HCT116 (cell line): ENCODE data around the gene OSBP2. TPM values are rescaled to one million over a fixed set of nuclear protein-coding genes. Genes with fewer than 3 reads are reported as not detected.

Experiments
- ATAC-seq: fragments of 200-7000 bp; cut with Tn5 transposase; 2 replicates; pipeline ENCODE4 v1.9.1; 2020; ENCODE audit warnings: mild to moderate bottlenecking, moderate library complexity
- BruUV-seq: library from RNA; stranded (reverse); fragments of 400-500 nt; replicated peaks from 2 replicates; lab custom pipeline; 2021; lab: Mats Ljungman, UMichigan
- CTCF ChIA-PET: fragments of 300-600 bp; sonication (Branson Sonifier 250); formaldehyde crosslinking; loops from one replicate; lab custom pipeline; 2021; ENCODE audit warnings: antibody characterized with exemption; lab: Charles Lee
- POLR2A ChIA-PET: fragments of 300-600, 350-600 bp; sonication (Branson Sonifier 250); formaldehyde crosslinking; loops from one replicate; lab custom pipeline; 2021; ENCODE audit warnings: antibody characterized with exemption; lab: Charles Lee
- RAD21 ChIA-PET, 2 experiments: fragments of 300-600 bp; sonication (Branson Sonifier 250); formaldehyde crosslinking; loops; one replicate each; lab custom pipeline; 2023; ENCODE audit warnings: low total read pairs in 2 of 2; ENCODE audit not compliant: uncharacterized antibody in 2 of 2, unreplicated experiment in 2 of 2, low non-redundant PET in 1 of 2; lab: Charles Lee
- DNase-seq: peaks from one replicate; pipeline ENCODE4 v3.0.0-alpha.2; 2010; ENCODE audit warnings: low read depth, low spot score
- H2AFZ ChIP-seq: fragments of 200-600 bp; shearing (Covaris generic), sonication (generic); 2 replicates; pipeline ENCODE4 v1.6.1; 2017; ENCODE audit warnings: low read depth, mixed run types, mixed read lengths, antibody characterized with exemption, low read length; ENCODE audit not compliant: poor library complexity, severe bottlenecking
- H3K27ac ChIP-seq: 2 replicates; pipeline ENCODE4 v1.5.1; 2012; ENCODE audit warnings: low read depth, low read length
- H3K27me3 ChIP-seq: fragments of 200-600 bp; sonication (generic); 2 replicates; pipeline ENCODE4 v1.6.1; 2016; ENCODE audit warnings: mixed run types, low read length, mixed read lengths; ENCODE audit not compliant: insufficient read depth
- H3K36me3 ChIP-seq, 2 experiments: fragments of 200-500 bp in 1 of 2; fragments of 200-600 bp in 1 of 2; sonication (Bioruptor generic) in 1 of 2; sonication (generic) in 1 of 2; 2 replicates each; pipeline versions ENCODE4 v1.5.1 to v1.6.1; 2014 to 2016; ENCODE audit warnings: low read length in 2 of 2, inconsistent platforms in 1 of 2, mixed read lengths in 1 of 2, mixed run types in 1 of 2; ENCODE audit not compliant: insufficient read depth in 2 of 2, control insufficient read depth in 1 of 2
- H3K4me1 ChIP-seq, 2 experiments: fragments of 200-600 bp in 1 of 2; sonication (generic) in 1 of 2; 2 replicates each; pipeline versions ENCODE4 v1.5.1 to v1.6.1; 2012 to 2017; ENCODE audit warnings: low read length in 2 of 2, inconsistent platforms in 1 of 2, mild to moderate bottlenecking in 1 of 2, mixed read lengths in 1 of 2, mixed run types in 1 of 2, moderate library complexity in 1 of 2; ENCODE audit not compliant: insufficient read depth in 2 of 2, control insufficient read depth in 1 of 2
- H3K4me2 ChIP-seq: fragments of 200-600 bp; sonication (generic); 2 replicates; pipeline ENCODE4 v1.6.1; 2017; ENCODE audit warnings: mixed run types, low read length, mixed read lengths
- H3K4me3 ChIP-seq, 2 experiments: fragments of 200-600 bp in 1 of 2; sonication (generic) in 1 of 2; replicated peaks in 1 of 2; 2 replicates each; pipeline ENCODE4 v1.5.1; 2011 to 2016; ENCODE audit warnings: low read length in 2 of 2, control low read depth in 1 of 2, low read depth in 1 of 2, mild to moderate bottlenecking in 1 of 2, mixed read lengths in 1 of 2, mixed run types in 1 of 2
- H3K79me2 ChIP-seq: fragments of 200-600 bp; sonication (generic); 2 replicates; pipeline ENCODE4 v1.6.1; 2017; ENCODE audit warnings: mild to moderate bottlenecking, mixed run types, low read length, moderate library complexity, mixed read lengths; ENCODE audit not compliant: insufficient read depth
- H3K9ac ChIP-seq: fragments of 200-600 bp; sonication (generic); 2 replicates; pipeline ENCODE4 v1.6.1; 2016; ENCODE audit warnings: low read length, mixed read lengths
- H3K9me2 ChIP-seq: fragments of 200-600 bp; sonication (generic), shearing (Covaris generic); 2 replicates; pipeline ENCODE4 v1.6.1; 2017; ENCODE audit warnings: mixed run types, mild to moderate bottlenecking, moderate library complexity; ENCODE audit not compliant: insufficient read depth
- H3K9me3 ChIP-seq, 2 experiments: fragments of 200-500 bp in 1 of 2; fragments of 200-600 bp in 1 of 2; sonication (Bioruptor generic) in 1 of 2; sonication (generic) in 1 of 2; 2 replicates each; pipeline ENCODE4 v1.6.1; 2014 to 2017; ENCODE audit warnings: low read length in 2 of 2, mixed read lengths in 2 of 2, inconsistent platforms in 1 of 2, low read depth in 1 of 2, mild to moderate bottlenecking in 1 of 2, mixed run types in 1 of 2, moderate library complexity in 1 of 2; ENCODE audit not compliant: control insufficient read depth in 1 of 2, insufficient read depth in 1 of 2
- H4K20me1 ChIP-seq: fragments of 200-600 bp; sonication (generic), shearing (Covaris generic); 2 replicates; pipeline ENCODE4 v1.6.1; 2017; ENCODE audit warnings: mixed run types, mild to moderate bottlenecking, moderate library complexity; ENCODE audit not compliant: insufficient read depth
- EZH2 ChIP-seq: fragments of 200-600 bp; sonication (generic); IDR thresholded peaks from 2 replicates; pipeline ENCODE4 v1.6.1; 2017; ENCODE audit warnings: antibody characterized with exemption, mixed run types
- FOSL1 ChIP-seq: IDR thresholded peaks from 2 replicates; pipeline ENCODE4 v1.6.1; 2012; ENCODE audit warnings: low read depth
- POLR2A ChIP-seq: IDR thresholded peaks from 2 replicates; pipeline ENCODE4 v1.7.0; 2011; ENCODE audit warnings: borderline replicate concordance; ENCODE audit not compliant: insufficient read depth, insufficient read length; ENCODE audit errors: extremely low read depth
- RAD21 ChIP-seq: IDR thresholded peaks from 2 replicates; pipeline ENCODE4 v1.6.1; 2012; ENCODE audit warnings: low read depth, mild to moderate bottlenecking
- SP1 ChIP-seq: IDR thresholded peaks from 2 replicates; pipeline ENCODE4 v1.6.1; 2012; ENCODE audit warnings: low read depth
- SRF ChIP-seq: IDR thresholded peaks from 2 replicates; pipeline ENCODE4 v1.6.1; 2012; ENCODE audit warnings: low read depth
- TCF7L2 ChIP-seq: IDR thresholded peaks from 2 replicates; pipeline ENCODE4 v1.7.0; 2011; ENCODE audit warnings: borderline replicate concordance, inconsistent platforms; ENCODE audit not compliant: insufficient read depth, insufficient read length; ENCODE audit errors: extremely low read depth
- ZNF274 ChIP-seq: fragments of 200-500 bp; sonication (Bioruptor generic); IDR thresholded peaks from 2 replicates; pipeline ENCODE4 v1.6.1; 2014; ENCODE audit warnings: mild to moderate bottlenecking, low read depth, low read length, inconsistent platforms
- intact Hi-C: fragments of 100-400 bp; cut with micrococcal nuclease; formaldehyde crosslinking; loops from 2 replicates; pipeline ENCODE4 v1.10.0; 2022
- total RNA-seq: library from RNA; stranded (reverse); gene quantifications from one replicate; pipeline ENCODE4 v1.2.1, GENCODE V29; 2021; ENCODE audit not compliant: unreplicated experiment
- TF ChIP-seq, protein P1 (sequence below): IDR thresholded peaks from 2 replicates; pipeline ENCODE4 v1.6.1; 2011; ENCODE audit warnings: mild to moderate bottlenecking, low read length, moderate library complexity; ENCODE audit not compliant: insufficient replicate concordance; ENCODE audit errors: extremely low read depth
- TF ChIP-seq, protein P2 (sequence below), 3 experiments: fragments of 200-600 bp in 1 of 3; sonication (generic) in 1 of 3; IDR thresholded peaks in 2 of 3; conservative IDR thresholded peaks in 1 of 3; 2 replicates each; pipeline ENCODE4 v1.5.1; 2012 to 2017; ENCODE audit warnings: low read depth in 2 of 3, low read length in 2 of 3, antibody characterized with exemption in 1 of 3, borderline replicate concordance in 1 of 3, control low read depth in 1 of 3, mild to moderate bottlenecking in 1 of 3, mixed read lengths in 1 of 3, mixed run types in 1 of 3, moderate library complexity in 1 of 3; ENCODE audit not compliant: insufficient read depth in 1 of 3

Gene OSBP2
- total RNA-seq, 1 experiment from 2014 or later = 12.9 TPM

DNA sequence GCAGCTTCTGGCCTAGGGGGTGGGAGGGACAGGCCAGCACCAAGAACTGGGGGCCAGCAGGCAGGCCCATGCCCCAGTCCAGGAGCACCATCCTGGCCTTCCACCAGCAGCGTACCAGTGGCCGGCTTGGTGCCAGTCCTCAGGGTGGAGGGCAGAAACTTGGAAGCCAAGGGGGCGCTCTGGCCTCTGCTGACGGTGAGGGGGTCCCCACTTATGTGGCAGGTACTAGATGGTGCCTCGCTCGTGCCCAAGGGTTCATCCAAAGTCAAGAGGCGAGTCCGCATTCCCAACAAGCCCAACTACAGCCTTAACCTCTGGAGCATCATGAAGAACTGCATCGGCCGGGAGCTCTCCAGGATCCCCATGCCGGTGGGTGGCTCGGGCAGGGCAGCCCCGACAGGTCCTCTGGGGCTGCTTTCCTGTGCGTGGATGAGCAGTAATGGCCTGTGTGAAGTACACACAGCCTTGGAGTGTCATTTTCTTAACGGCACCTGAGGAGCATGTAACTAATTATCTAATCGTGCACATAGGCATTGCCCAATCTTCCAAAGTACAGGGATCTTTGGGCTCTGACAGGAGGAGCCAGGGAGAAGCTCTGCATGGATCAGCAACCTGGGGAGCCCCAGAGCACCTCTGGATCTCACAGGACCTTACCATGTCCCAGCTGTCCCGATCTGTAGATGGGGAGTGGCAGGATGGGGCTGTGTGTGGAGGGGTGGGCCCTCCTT lies 194.8 kb downstream of the OSBP2 start:
- TF ChIP-seq, protein P1, sequence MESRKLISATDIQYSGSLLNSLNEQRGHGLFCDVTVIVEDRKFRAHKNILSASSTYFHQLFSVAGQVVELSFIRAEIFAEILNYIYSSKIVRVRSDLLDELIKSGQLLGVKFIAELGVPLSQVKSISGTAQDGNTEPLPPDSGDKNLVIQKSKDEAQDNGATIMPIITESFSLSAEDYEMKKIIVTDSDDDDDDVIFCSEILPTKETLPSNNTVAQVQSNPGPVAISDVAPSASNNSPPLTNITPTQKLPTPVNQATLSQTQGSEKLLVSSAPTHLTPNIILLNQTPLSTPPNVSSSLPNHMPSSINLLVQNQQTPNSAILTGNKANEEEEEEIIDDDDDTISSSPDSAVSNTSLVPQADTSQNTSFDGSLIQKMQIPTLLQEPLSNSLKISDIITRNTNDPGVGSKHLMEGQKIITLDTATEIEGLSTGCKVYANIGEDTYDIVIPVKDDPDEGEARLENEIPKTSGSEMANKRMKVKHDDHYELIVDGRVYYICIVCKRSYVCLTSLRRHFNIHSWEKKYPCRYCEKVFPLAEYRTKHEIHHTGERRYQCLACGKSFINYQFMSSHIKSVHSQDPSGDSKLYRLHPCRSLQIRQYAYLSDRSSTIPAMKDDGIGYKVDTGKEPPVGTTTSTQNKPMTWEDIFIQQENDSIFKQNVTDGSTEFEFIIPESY = no peak
- TF ChIP-seq FOSL1 (no peak), POLR2A (no peak), EZH2 (no peak), ZNF274 (no peak), SRF (no peak), RAD21 (no peak), SP1 (no peak), TCF7L2 (no peak)
- TF ChIP-seq, protein P2, sequence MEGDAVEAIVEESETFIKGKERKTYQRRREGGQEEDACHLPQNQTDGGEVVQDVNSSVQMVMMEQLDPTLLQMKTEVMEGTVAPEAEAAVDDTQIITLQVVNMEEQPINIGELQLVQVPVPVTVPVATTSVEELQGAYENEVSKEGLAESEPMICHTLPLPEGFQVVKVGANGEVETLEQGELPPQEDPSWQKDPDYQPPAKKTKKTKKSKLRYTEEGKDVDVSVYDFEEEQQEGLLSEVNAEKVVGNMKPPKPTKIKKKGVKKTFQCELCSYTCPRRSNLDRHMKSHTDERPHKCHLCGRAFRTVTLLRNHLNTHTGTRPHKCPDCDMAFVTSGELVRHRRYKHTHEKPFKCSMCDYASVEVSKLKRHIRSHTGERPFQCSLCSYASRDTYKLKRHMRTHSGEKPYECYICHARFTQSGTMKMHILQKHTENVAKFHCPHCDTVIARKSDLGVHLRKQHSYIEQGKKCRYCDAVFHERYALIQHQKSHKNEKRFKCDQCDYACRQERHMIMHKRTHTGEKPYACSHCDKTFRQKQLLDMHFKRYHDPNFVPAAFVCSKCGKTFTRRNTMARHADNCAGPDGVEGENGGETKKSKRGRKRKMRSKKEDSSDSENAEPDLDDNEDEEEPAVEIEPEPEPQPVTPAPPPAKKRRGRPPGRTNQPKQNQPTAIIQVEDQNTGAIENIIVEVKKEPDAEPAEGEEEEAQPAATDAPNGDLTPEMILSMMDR (IDR thresholded peaks at IDR 0.05 in 2 of 3, conservative IDR thresholded peaks at IDR 0.05 in 1 of 3; ENCODE audit: borderline replicate concordance in 1 of 3, insufficient read depth in 1 of 3, low read depth in 2 of 3, low read length in 2 of 3) = no peak
- BruUV-seq = no TSS peak
- no peaks in the 10 kb centered on the region for H3K27me3 ChIP-seq
- no peaks in the 10 kb centered on the region for H3K9me2 ChIP-seq
- H3K4me2 ChIP-seq = no peak overlapping the region
- POLR2A ChIA-PET = no interaction called here
- intact Hi-C loops = no loop called here
- H3K4me3 ChIP-seq = no peak overlapping the region
- no peaks in the 10 kb centered on the region for H3K9me3 ChIP-seq
- H4K20me1 ChIP-seq = no peaks in the 10 kb centered on the region
- no peak overlapping the region for H2AFZ ChIP-seq
- ATAC-seq (no peak), DNase-seq (no peak)
- H3K79me2 ChIP-seq = no peaks in the 10 kb centered on the region
- no peaks in the 10 kb centered on the region for H3K4me1 ChIP-seq
- H3K36me3 ChIP-seq = no peaks in the 10 kb centered on the region
- RAD21 ChIA-PET = no interaction called here
- H3K9ac ChIP-seq = no peak overlapping the region
- CTCF ChIA-PET = interaction anchor here (3.2 kb wide), 1 partner anchor 126 kb away, joined by 19 read pairs; no protein-coding TSS in a partner anchor
- no peak overlapping the region for H3K27ac ChIP-seq
